SK-N-SH treated with all-trans-retinoic acid at 6 μM for 48 hours (cell line): ENCODE results near the gene LGALS7.

Experiments used
- ARNTL ChIP-seq: fragments of 450-650 bp; formaldehyde crosslinking; IDR thresholded peaks from 2 replicates; pipeline ENCODE4 v1.5.0; 2020; ENCODE audit warnings: low read depth, mild to moderate bottlenecking, moderate library complexity, borderline replicate concordance
- BACH2 ChIP-seq: fragments of 250-450 bp; sonication (Bioruptor Pico); IDR thresholded peaks from 2 replicates; pipeline ENCODE4 v1.9.0; 2021; ENCODE audit warnings: mild to moderate bottlenecking, borderline replicate concordance
- ESRRG ChIP-seq: fragments of 250-450 bp; sonication (Bioruptor Pico); IDR thresholded peaks from 2 replicates; pipeline ENCODE4 v1.6.1; 2021; ENCODE audit warnings: mild to moderate bottlenecking
- ISL1 ChIP-seq: fragments of 250-450 bp; sonication (Bioruptor Pico); IDR thresholded peaks from 2 replicates; pipeline ENCODE4 v2.1.2; 2022; ENCODE audit warnings: mild to moderate bottlenecking, moderate library complexity
- PATZ1 ChIP-seq: fragments of 250-450 bp; sonication (Bioruptor Pico); IDR thresholded peaks from 2 replicates; pipeline ENCODE4 v1.8.0; 2020; ENCODE audit warnings: mild to moderate bottlenecking, moderate library complexity, borderline replicate concordance
- TOX ChIP-seq: fragments of 250-450 bp; sonication (Bioruptor Pico); IDR thresholded peaks from 2 replicates; pipeline ENCODE4 v1.8.0; 2021; ENCODE audit warnings: mild to moderate bottlenecking, moderate library complexity, borderline replicate concordance
- ZFP3 ChIP-seq: fragments of 250-450 bp; sonication (Bioruptor Pico); IDR thresholded peaks from 2 replicates; pipeline ENCODE4 v1.5.0; 2020; ENCODE audit warnings: mild to moderate bottlenecking, moderate library complexity
- ZFP30 ChIP-seq: fragments of 450-650 bp; formaldehyde crosslinking; IDR thresholded peaks from 2 replicates; pipeline ENCODE4 v1.5.0; 2022; ENCODE audit warnings: mild to moderate bottlenecking, moderate library complexity

- no peak for TF ChIP-seq ESRRG
- TF ChIP-seq PATZ1 (CRISPR knock-in tag) = no peak
- TF ChIP-seq ISL1 = no peak
- no peak for TF ChIP-seq TOX (CRISPR knock-in tag)
- TF ChIP-seq ZFP30 (CRISPR knock-in tag) = no peak
- TF ChIP-seq ZFP3 (CRISPR knock-in tag) = no peak
- no peak for TF ChIP-seq BACH2 (CRISPR knock-in tag)
- TF ChIP-seq ARNTL (CRISPR knock-in tag) = no peak
These were observed 19.9 kb upstream of the LGALS7 start for GRCh38 chr19:38793177-38793576.
